GM21825 (cell line): ENCODE data around the gene IFIT2.
"Not testable (repeated sequence)": the region's sequence is repeated elsewhere in the genome, so short reads cannot be mapped to it uniquely, and the experiment has no call there.

Experiments
- ATAC-seq: cut with Tn5 transposase; IDR thresholded peaks from one replicate; pipeline ENCODE4 v1.9.1; 2021; ENCODE audit warnings: mild to moderate bottlenecking, moderate library complexity; ENCODE audit not compliant: unreplicated experiment

IFIT2 gene

GRCh38 chr10:89301721-89302445 is at the start of gene IFIT2:
TSS of gene IFIT2 (plus strand) at chr10:89302046. CDS start at chr10:89302124, 78 bp downstream.
- ATAC-seq: peak; percentile 68

GRCh38 chr10:89252225-89252585 is 49.6 kb upstream of the IFIT2 start:
- ATAC-seq: no peak

GRCh38 chr10:89255091-89255579 is 46.7 kb upstream of the IFIT2 start:
- not testable (repeated sequence) for ATAC-seq

- ATAC-seq: no peak
Measured at GRCh38 chr10:89255793-89256192, 46.1 kb upstream of the IFIT2 start.

GRCh38 chr10:89256340-89256739 is 45.5 kb upstream of the IFIT2 start:
- ATAC-seq: no peak

- ATAC-seq: no peak
Measured at GRCh38 chr10:89256962-89257361, 44.9 kb upstream of the IFIT2 start.

- no peak for ATAC-seq
Measured at GRCh38 chr10:89257581-89257980, 44.3 kb upstream of the IFIT2 start.

- ATAC-seq: no peak
Measured at GRCh38 chr10:89258881-89259280, 43.0 kb upstream of the IFIT2 start.

- ATAC-seq: no peak
Measured at GRCh38 chr10:89262086-89263051, 39.5 kb upstream of the IFIT2 start.

GRCh38 chr10:89263091-89263490 is 38.8 kb upstream of the IFIT2 start:
- ATAC-seq: no peak

GRCh38 chr10:89263531-89263930 is 38.3 kb upstream of the IFIT2 start:
- ATAC-seq: no peak

- no peak for ATAC-seq
Measured at GRCh38 chr10:89266721-89267453, 35.0 kb upstream of the IFIT2 start.

- no peak for ATAC-seq
Measured at GRCh38 chr10:89269433-89270152, 32.3 kb upstream of the IFIT2 start.

GRCh38 chr10:89270153-89270483 is 31.7 kb upstream of the IFIT2 start:
- ATAC-seq: no peak

GRCh38 chr10:89271532-89271931 is 30.3 kb upstream of the IFIT2 start:
- no peak for ATAC-seq

GRCh38 chr10:89273680-89274079 is 28.2 kb upstream of the IFIT2 start:
- no peak for ATAC-seq

GRCh38 chr10:89274928-89275327 is 26.9 kb upstream of the IFIT2 start:
- ATAC-seq: no peak

GRCh38 chr10:89275383-89275782 is 26.5 kb upstream of the IFIT2 start:
- no peak for ATAC-seq

GRCh38 chr10:89278034-89278535 is 23.8 kb upstream of the IFIT2 start:
- no peak for ATAC-seq

GRCh38 chr10:89278900-89279392 is 22.9 kb upstream of the IFIT2 start:
- no peak for ATAC-seq
